ENCODE results near the gene DPYD. TPM values are rescaled to one million over a fixed set of nuclear protein-coding genes. Genes with fewer than 3 reads are reported as not detected.

DPYD gene
- polyA plus RNA-seq, 1 of the 3 experiments (the other 2 are of a cell fraction) = 23.0 TPM

GRCh38 chr1:97883823-97884222, 37.0 kb downstream of the DPYD start (continued):
- TF ChIP-seq IRF3 (IDR thresholded peaks at IDR 0.05; ENCODE audit: low read depth, low read length) (no peak), CHD2 (IDR thresholded peaks at IDR 0.05; ENCODE audit: low read length, partially characterized antibody) (no peak), GABPA (IDR thresholded peaks at IDR 0.05; ENCODE audit: low read depth) (no peak), NRF1 (IDR thresholded peaks at IDR 0.05; ENCODE audit: low read depth, low read length) (no peak), EP300 (IDR thresholded peaks at IDR 0.05; ENCODE audit: borderline replicate concordance in 1 of 2, low read depth in 1 of 2, low read length in 1 of 2) (no peak), SMC3 (IDR thresholded peaks at IDR 0.05; ENCODE audit: low read depth, low read length) (no peak), TCF12 (IDR thresholded peaks at IDR 0.05) (no peak)

- Histone ChIP-seq H3K27me3 (ENCODE audit: insufficient read depth) (no peaks in the 10 kb centered on the region), H3K9ac (no peak overlapping the region), H2AFZ (ENCODE audit: low read depth) (no peak overlapping the region), H3K9me2 (no peaks in the 10 kb centered on the region), H3K9me3 (no peaks in the 10 kb centered on the region), H3K4me2 (no peak overlapping the region), H3K4me1 (ENCODE audit: control insufficient read depth in 1 of 2, insufficient read depth in 2 of 2, low read depth in 1 of 2, low read length in 1 of 2) (no peaks in the 10 kb centered on the region), H3K79me2 (ENCODE audit: insufficient read depth) (peaks cover 94% of the 10 kb centered on the region), H4K20me1 (ENCODE audit: insufficient read depth) (no peaks in the 10 kb centered on the region), H3K4me3 (ENCODE audit: low read depth in 2 of 2, low read length in 1 of 2) (no peak overlapping the region), H3K36me3 (replicated peaks in 1 of 2; ENCODE audit: control insufficient read depth in 1 of 2, insufficient read depth in 2 of 2, low read length in 1 of 2) (peaks cover 18 to 74% of the 10 kb centered on the region in 2 experiments), H3F3A (replicated peaks; ENCODE audit: insufficient read depth) (peaks cover 12% of the 10 kb centered on the region), H3K27ac (ENCODE audit: low read depth in 2 of 2, low read length in 1 of 2) (no peak overlapping the region)
- ChIA-PET POLR2A (no interaction called here), CTCF (interaction anchor here (1.3 kb wide), 1 partner anchor 14 kb away, joined by 4 read pairs; no protein-coding TSS in a partner anchor)
- TF ChIP-seq CHD2 (IDR thresholded peaks at IDR 0.05; ENCODE audit: low read length, partially characterized antibody) = no peak
- no peak for TF ChIP-seq RAD21 (IDR thresholded peaks at IDR 0.05; ENCODE audit: low read length)
- no peak for TF ChIP-seq ELF1 (IDR thresholded peaks at IDR 0.05)
- TF ChIP-seq FOSL2 (IDR thresholded peaks at IDR 0.05; ENCODE audit: borderline replicate concordance, low read depth) = no peak
- TF ChIP-seq USF2 (IDR thresholded peaks at IDR 0.05; ENCODE audit: borderline replicate concordance, low read depth, low read length) = no peak
- TF ChIP-seq RCOR1 (IDR thresholded peaks at IDR 0.05; ENCODE audit: low read length) = no peak
- TF ChIP-seq TCF12 (IDR thresholded peaks at IDR 0.05) = no peak
- TF ChIP-seq TEAD4 (IDR thresholded peaks at IDR 0.05; ENCODE audit: borderline replicate concordance, insufficient read depth) = no peak
- no peak for TF ChIP-seq SIN3A (IDR thresholded peaks at IDR 0.05; ENCODE audit: borderline replicate concordance, low read depth, low read length)
- no peak for TF ChIP-seq MEF2A (IDR thresholded peaks at IDR 0.05; ENCODE audit: borderline replicate concordance, low read depth)
- no peak for TF ChIP-seq PBX3 (IDR thresholded peaks at IDR 0.05)
- no peak for DNase-seq
- WGBS (ENCODE audit: low lambda C conversion rate) = 97% methylated on average over 2 of the region's 2 CpGs
Measured at GRCh38 chr1:97877307-97877706, 43.5 kb downstream of the DPYD start.
